IPS-18c (cell line): ENCODE measurements around the gene BACE1.

Experiments used
- H3K4me3 ChIP-seq: 2 replicates; pipeline ENCODE4 v1.7.0; 2013; ENCODE audit warnings: low read depth, mild to moderate bottlenecking, low read length, moderate library complexity; ENCODE audit not compliant: insufficient read depth
- H3K9me3 ChIP-seq: one replicate; pipeline ENCODE4 v1.6.1; 2013; ENCODE audit warnings: mild to moderate bottlenecking, low read length, moderate library complexity; ENCODE audit not compliant: control insufficient read depth, insufficient read depth

BACE1 gene

GRCh38 chr11:117255966-117256365, 60.1 kb downstream of the BACE1 start:
- Histone ChIP-seq H3K9me3 (no peaks in the 10 kb centered on the region), H3K4me3 (no peak overlapping the region)

- no peak overlapping the region for H3K4me3 ChIP-seq
- H3K9me3 ChIP-seq = no peaks in the 10 kb centered on the region
Measured at GRCh38 chr11:117251506-117251905, 64.5 kb downstream of the BACE1 start.

- no peaks in the 10 kb centered on the region for H3K9me3 ChIP-seq
- no peak overlapping the region for H3K4me3 ChIP-seq
Measured at GRCh38 chr11:117249571-117249970, 66.5 kb downstream of the BACE1 start.

GRCh38 chr11:117248341-117248740, 67.7 kb downstream of the BACE1 start:
- no peaks in the 10 kb centered on the region for H3K9me3 ChIP-seq
- no peak overlapping the region for H3K4me3 ChIP-seq

- no peak overlapping the region for H3K4me3 ChIP-seq
- no peaks in the 10 kb centered on the region for H3K9me3 ChIP-seq
Measured at GRCh38 chr11:117239295-117239694, 76.8 kb downstream of the BACE1 start.

GRCh38 chr11:117238221-117238620, 77.8 kb downstream of the BACE1 start:
- no peak overlapping the region for H3K4me3 ChIP-seq
- H3K9me3 ChIP-seq = no peaks in the 10 kb centered on the region
